Smooth muscle cell (in vitro differentiated cells): Measurements from ENCODE around the gene ADGRL4. TPM values are rescaled to one million over a fixed set of nuclear protein-coding genes. Genes with fewer than 3 reads are reported as not detected.

Source experiments
- DNase-seq: peaks from one replicate; lab custom pipeline; 2025; ENCODE audit not compliant: unreplicated experiment; lab: John Stamatoyannopoulos, UW
- H2AFZ ChIP-seq: fragments of 200-600 bp; sonication (generic); 2 replicates; pipeline ENCODE4 v1.6.0; 2016; ENCODE audit warnings: antibody characterized with exemption, low read depth, mild to moderate bottlenecking
- H3F3A ChIP-seq: fragments of 200-600 bp; sonication (generic); 2 replicates; pipeline ENCODE4 v1.6.0; 2017; ENCODE audit warnings: antibody characterized with exemption, low read depth
- H3K27ac ChIP-seq: fragments of 200-600 bp; sonication (generic); 2 replicates; pipeline ENCODE4 v1.5.1; 2016; ENCODE audit warnings: low read depth, mild to moderate bottlenecking
- H3K27me3 ChIP-seq: fragments of 200-600 bp; sonication (generic); 2 replicates; pipeline ENCODE4 v1.6.1; 2016; ENCODE audit warnings: low read depth, mild to moderate bottlenecking
- H3K36me3 ChIP-seq: fragments of 200-600 bp; sonication (generic); 2 replicates; pipeline ENCODE4 v1.5.1; 2016; ENCODE audit warnings: low read depth
- H3K4me1 ChIP-seq: fragments of 200-600 bp; sonication (generic); 2 replicates; pipeline ENCODE4 v1.5.1; 2016; ENCODE audit warnings: low read depth
- H3K4me2 ChIP-seq: fragments of 200-600 bp; sonication (generic); 2 replicates; pipeline ENCODE4 v1.6.0; 2016; ENCODE audit warnings: mild to moderate bottlenecking
- H3K4me3 ChIP-seq: fragments of 200-600 bp; sonication (generic); 2 replicates; pipeline ENCODE4 v1.5.1; 2016; ENCODE audit warnings: mild to moderate bottlenecking
- H3K79me2 ChIP-seq: fragments of 200-600 bp; sonication (generic); 2 replicates; pipeline ENCODE4 v1.6.0; 2016; ENCODE audit warnings: low read depth, mild to moderate bottlenecking
- H3K9ac ChIP-seq: fragments of 200-600 bp; sonication (generic); 2 replicates; pipeline ENCODE4 v1.6.0; 2016; ENCODE audit warnings: low read depth
- H3K9me3 ChIP-seq: fragments of 200-600 bp; sonication (generic); replicated peaks from 2 replicates; pipeline ENCODE4 v1.5.1; 2016; ENCODE audit warnings: low read depth
- H4K20me1 ChIP-seq: fragments of 200-600 bp; sonication (generic); 2 replicates; pipeline ENCODE4 v1.6.0; 2016; ENCODE audit warnings: low read depth
- WGBS: methylation state at CpG from one replicate; pipeline ENCODE4 v1.1.7; 2016; ENCODE audit warnings: low lambda C conversion rate; 5-methylcytosine and 5-hydroxymethylcytosine counted together
- polyA plus RNA-seq: library from polyadenylated mRNA; unstranded; fragments of >200 nt; fragmentation: Nextera tagmentation; extraction: Ambion mirVana; gene quantifications from 2 replicates; pipeline ENCODE4 v1.2.1, GENCODE V29; 2016
- total RNA-seq: library from RNA; depleted of rRNA; stranded (reverse); fragments of >200 nt; gene quantifications from 2 replicates; pipeline ENCODE4 v1.2.3, GENCODE V29; 2014
- TF ChIP-seq, protein P1 (sequence below): fragments of 200-600 bp; sonication (generic); IDR thresholded peaks from 2 replicates; pipeline ENCODE4 v1.5.1; 2017; ENCODE audit warnings: borderline replicate concordance, mild to moderate bottlenecking, antibody characterized with exemption; ENCODE audit not compliant: insufficient read depth, poor library complexity, severe bottlenecking

Gene ADGRL4
- total and polyA plus RNA-seq, 2 experiments from 2014 or later: 2.7 to 3.1 TPM

- H3K27me3 ChIP-seq: no peaks in the 10 kb centered on the region
- no peak overlapping the region for H3K9ac ChIP-seq
- TF ChIP-seq, protein P1, sequence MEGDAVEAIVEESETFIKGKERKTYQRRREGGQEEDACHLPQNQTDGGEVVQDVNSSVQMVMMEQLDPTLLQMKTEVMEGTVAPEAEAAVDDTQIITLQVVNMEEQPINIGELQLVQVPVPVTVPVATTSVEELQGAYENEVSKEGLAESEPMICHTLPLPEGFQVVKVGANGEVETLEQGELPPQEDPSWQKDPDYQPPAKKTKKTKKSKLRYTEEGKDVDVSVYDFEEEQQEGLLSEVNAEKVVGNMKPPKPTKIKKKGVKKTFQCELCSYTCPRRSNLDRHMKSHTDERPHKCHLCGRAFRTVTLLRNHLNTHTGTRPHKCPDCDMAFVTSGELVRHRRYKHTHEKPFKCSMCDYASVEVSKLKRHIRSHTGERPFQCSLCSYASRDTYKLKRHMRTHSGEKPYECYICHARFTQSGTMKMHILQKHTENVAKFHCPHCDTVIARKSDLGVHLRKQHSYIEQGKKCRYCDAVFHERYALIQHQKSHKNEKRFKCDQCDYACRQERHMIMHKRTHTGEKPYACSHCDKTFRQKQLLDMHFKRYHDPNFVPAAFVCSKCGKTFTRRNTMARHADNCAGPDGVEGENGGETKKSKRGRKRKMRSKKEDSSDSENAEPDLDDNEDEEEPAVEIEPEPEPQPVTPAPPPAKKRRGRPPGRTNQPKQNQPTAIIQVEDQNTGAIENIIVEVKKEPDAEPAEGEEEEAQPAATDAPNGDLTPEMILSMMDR: no peak
- H3K4me2 ChIP-seq: no peak overlapping the region
- H3K27ac ChIP-seq: no peak overlapping the region
- H2AFZ ChIP-seq: no peak overlapping the region
- H3K4me3 ChIP-seq: no peak overlapping the region
- WGBS: 100% methylated on average over 1 of the region's 1 CpG
- no peaks in the 10 kb centered on the region for H3K36me3 ChIP-seq
- H3K4me1 ChIP-seq: no peaks in the 10 kb centered on the region
- no peaks in the 10 kb centered on the region for H3K9me3 ChIP-seq
- H4K20me1 ChIP-seq: no peaks in the 10 kb centered on the region
- no peaks in the 10 kb centered on the region for H3K79me2 ChIP-seq
- H3F3A ChIP-seq: no peaks in the 10 kb centered on the region
- DNase-seq: no peak
Measured at GRCh38 chr1:78871249-78871648, 135.3 kb downstream of the ADGRL4 start.

- Histone ChIP-seq H3K9ac (no peak overlapping the region), H3K27ac (no peak overlapping the region), H3F3A (no peaks in the 10 kb centered on the region), H3K27me3 (no peaks in the 10 kb centered on the region), H3K9me3 (no peaks in the 10 kb centered on the region), H3K36me3 (no peaks in the 10 kb centered on the region), H3K4me3 (no peak overlapping the region), H4K20me1 (no peaks in the 10 kb centered on the region), H3K79me2 (no peaks in the 10 kb centered on the region), H3K4me1 (no peaks in the 10 kb centered on the region), H3K4me2 (no peak overlapping the region), H2AFZ (no peak overlapping the region)
- no peak for DNase-seq
- WGBS: 93% methylated on average over 2 of the region's 2 CpGs
- TF ChIP-seq, protein P1: no peak
Measured at GRCh38 chr1:78869136-78869535, 137.4 kb downstream of the ADGRL4 start.

GRCh38 chr1:78864175-78864574 lies 142.4 kb downstream of the ADGRL4 start:
- no peak overlapping the region for H3K4me2 ChIP-seq
- TF ChIP-seq, protein P1: no peak
- no peak overlapping the region for H3K9ac ChIP-seq
- no peaks in the 10 kb centered on the region for H3K4me1 ChIP-seq
- no peaks in the 10 kb centered on the region for H4K20me1 ChIP-seq
- H2AFZ ChIP-seq: no peak overlapping the region
- no peak for DNase-seq
- H3K4me3 ChIP-seq: no peak overlapping the region
- no peaks in the 10 kb centered on the region for H3K79me2 ChIP-seq
- H3F3A ChIP-seq: no peaks in the 10 kb centered on the region
- H3K36me3 ChIP-seq: no peaks in the 10 kb centered on the region
- no peaks in the 10 kb centered on the region for H3K9me3 ChIP-seq
- WGBS: 100% methylated on average over 2 of the region's 2 CpGs
- no peak overlapping the region for H3K27ac ChIP-seq
- H3K27me3 ChIP-seq: no peaks in the 10 kb centered on the region

DNA sequence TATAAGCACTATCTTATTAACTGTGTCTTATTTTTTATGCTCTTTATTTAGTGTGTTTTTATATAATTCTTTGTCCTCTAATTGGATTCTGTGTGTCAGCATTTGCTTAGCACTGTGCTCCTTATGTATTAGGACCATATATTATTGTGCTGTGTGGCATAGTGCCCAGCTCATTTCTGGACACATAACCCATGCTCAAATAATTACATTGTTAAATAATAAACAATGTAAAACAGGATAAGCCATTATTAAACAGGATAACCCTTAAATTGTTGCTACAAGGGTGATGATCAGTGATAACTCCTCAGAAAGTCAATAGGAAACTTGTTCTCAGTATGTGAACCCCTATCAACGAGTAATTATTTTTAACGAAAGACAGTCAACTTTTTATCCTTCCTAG lies 150.4 kb downstream of the ADGRL4 start:
- WGBS: 90% methylated on average over 2 of the region's 2 CpGs
- Histone ChIP-seq H3K9me3 (no peaks in the 10 kb centered on the region), H4K20me1 (no peaks in the 10 kb centered on the region), H3K4me1 (no peaks in the 10 kb centered on the region), H3K4me3 (no peak overlapping the region), H3K4me2 (no peak overlapping the region), H2AFZ (no peak overlapping the region), H3K27ac (no peak overlapping the region), H3K9ac (no peak overlapping the region), H3K36me3 (no peaks in the 10 kb centered on the region), H3K79me2 (no peaks in the 10 kb centered on the region), H3K27me3 (no peaks in the 10 kb centered on the region), H3F3A (no peaks in the 10 kb centered on the region)
- TF ChIP-seq, protein P1: no peak
- DNase-seq: no peak
